ENCODE data around the gene PITPNM3. TPM values are rescaled to one million over a fixed set of nuclear protein-coding genes. Genes with fewer than 3 reads are reported as not detected.
A peak's percentile ranks its signal among the peaks of the same experiment; 100 is the strongest.

Gene PITPNM3
- total and polyA plus RNA-seq, 10 donors: 5.4 to 215 (median 125) TPM

DNA sequence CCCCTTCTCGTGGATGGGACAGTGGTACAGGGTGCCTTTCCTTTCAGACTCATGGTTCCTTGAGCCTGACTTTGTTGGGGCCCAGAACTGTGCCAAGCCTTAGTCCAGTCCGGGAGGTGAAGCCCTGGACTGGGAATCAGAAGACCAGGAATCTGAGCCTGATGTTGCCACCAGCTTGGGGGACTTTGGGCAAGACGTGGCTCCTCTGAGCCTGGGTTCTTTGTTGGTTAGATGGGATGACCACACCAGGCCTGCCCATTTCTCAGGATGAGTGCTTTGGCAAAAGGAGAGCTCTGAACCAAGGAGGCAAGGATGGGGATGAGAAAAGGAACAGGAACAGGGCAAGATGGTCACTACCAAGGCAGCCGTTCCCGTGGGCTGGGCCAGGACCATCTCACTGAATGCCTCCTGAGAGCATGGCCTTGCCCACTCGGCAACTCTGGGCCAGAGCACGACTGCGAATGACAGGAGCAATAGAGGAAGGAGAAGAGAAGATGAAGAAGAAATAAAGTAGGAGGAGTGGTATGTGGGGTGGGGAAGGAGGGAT, 32.5 kb downstream of the PITPNM3 start:
- intact Hi-C loops (cut with DNase I; ENCODE audit: low total_unique reads): no loop called here
- 72 to 91% (median 84%) methylated on average over 7 to 8 of the region's 8 CpGs for WGBS, 5 donors
- Histone ChIP-seq H3K27ac (peak overlapping the region in 3 of 8 donors; percentile 2 to 25 (median 13)), H3K9me3 (no peaks in the 10 kb centered on the region), H3K36me3 (peaks cover 0 to 69% (median 5%) of the 10 kb centered on the region in 6 donors), H3K27me3 (replicated peaks in 1 of 7) (no peaks in the 10 kb centered on the region), H3K4me3 (no peak overlapping the region), H3K4me1 (peaks cover 0 to 11% (median 0%) of the 10 kb centered on the region in 6 donors)
- DNase-seq: no peak
- TF ChIP-seq, protein P1, sequence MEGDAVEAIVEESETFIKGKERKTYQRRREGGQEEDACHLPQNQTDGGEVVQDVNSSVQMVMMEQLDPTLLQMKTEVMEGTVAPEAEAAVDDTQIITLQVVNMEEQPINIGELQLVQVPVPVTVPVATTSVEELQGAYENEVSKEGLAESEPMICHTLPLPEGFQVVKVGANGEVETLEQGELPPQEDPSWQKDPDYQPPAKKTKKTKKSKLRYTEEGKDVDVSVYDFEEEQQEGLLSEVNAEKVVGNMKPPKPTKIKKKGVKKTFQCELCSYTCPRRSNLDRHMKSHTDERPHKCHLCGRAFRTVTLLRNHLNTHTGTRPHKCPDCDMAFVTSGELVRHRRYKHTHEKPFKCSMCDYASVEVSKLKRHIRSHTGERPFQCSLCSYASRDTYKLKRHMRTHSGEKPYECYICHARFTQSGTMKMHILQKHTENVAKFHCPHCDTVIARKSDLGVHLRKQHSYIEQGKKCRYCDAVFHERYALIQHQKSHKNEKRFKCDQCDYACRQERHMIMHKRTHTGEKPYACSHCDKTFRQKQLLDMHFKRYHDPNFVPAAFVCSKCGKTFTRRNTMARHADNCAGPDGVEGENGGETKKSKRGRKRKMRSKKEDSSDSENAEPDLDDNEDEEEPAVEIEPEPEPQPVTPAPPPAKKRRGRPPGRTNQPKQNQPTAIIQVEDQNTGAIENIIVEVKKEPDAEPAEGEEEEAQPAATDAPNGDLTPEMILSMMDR (IDR thresholded peaks at IDR 0.05 in 8 of 11, conservative IDR thresholded peaks at IDR 0.05 in 3 of 11): no peak
- TF ChIP-seq POLR2A (IDR thresholded peaks at IDR 0.05) (no peak), POLR2AphosphoS5 (IDR thresholded peaks at IDR 0.05) (no peak)

DNA sequence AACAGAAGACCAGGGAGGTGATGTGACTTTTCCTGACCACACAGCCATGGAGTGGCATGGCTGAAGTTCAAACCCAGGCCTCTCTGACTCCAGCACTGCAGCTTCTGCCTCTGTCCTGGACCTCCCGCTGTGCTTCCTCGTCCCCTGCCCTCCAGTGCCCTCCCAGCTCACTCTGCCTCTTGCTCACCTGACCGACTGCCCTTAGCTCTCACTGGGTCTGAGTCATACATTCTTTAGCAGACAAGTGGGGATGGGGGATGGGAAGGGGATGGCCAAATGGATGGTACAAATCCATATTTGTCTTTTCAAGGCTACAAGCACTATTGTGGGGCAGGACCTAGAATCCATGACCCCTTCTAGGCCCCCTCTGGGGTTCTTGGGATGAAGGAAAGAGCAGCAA, 33.0 kb downstream of the PITPNM3 start:
- peaks cover 0 to 7% (median 0%) of the 10 kb centered on the region in 6 donors for H3K4me1 ChIP-seq
- H3K27me3 ChIP-seq (replicated peaks in 1 of 7): no peaks in the 10 kb centered on the region
- peak overlapping the region in 2 of 8 donors; percentile 2 to 25 for H3K27ac ChIP-seq
- H3K9me3 ChIP-seq: no peaks in the 10 kb centered on the region
- no peak for TF ChIP-seq POLR2AphosphoS5 (IDR thresholded peaks at IDR 0.05)
- TF ChIP-seq POLR2A (IDR thresholded peaks at IDR 0.05): no peak
- TF ChIP-seq, protein P1 (IDR thresholded peaks at IDR 0.05 in 8 of 11, conservative IDR thresholded peaks at IDR 0.05 in 3 of 11): no peak
- intact Hi-C loops (cut with DNase I; ENCODE audit: low total_unique reads): no loop called here
- DNase-seq: no peak
- no peak overlapping the region for H3K4me3 ChIP-seq
- H3K36me3 ChIP-seq: peaks cover 0 to 64% (median 5%) of the 10 kb centered on the region in 6 donors
- WGBS, 5 donors: 65 to 85% (median 78%) methylated on average over 3 of the region's 3 CpGs

DNA sequence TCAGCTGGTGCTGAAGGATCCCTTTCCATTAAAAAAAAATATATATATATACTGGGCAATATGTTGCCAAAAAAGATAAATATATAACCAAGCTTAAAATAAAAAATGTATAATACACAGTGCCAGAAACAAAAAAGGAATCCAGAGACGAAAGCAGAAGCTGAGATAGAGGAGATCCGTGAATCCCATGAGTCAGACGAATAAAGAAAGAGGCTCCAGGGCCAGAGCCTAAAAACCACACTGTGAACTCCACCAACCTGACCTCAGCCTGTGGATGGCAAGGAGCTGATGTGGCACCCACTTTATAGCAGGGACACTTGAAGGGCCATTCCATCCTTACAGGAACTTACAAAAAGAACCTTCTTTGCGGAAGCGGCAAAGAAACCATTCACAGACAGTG, 34.8 kb downstream of the PITPNM3 start:
- Histone ChIP-seq H3K4me3 (no peak overlapping the region), H3K4me1 (peaks cover 0 to 13% (median 3%) of the 10 kb centered on the region in 6 donors), H3K27ac (no peak overlapping the region), H3K27me3 (replicated peaks in 1 of 7) (no peaks in the 10 kb centered on the region), H3K9me3 (no peaks in the 10 kb centered on the region), H3K36me3 (peaks cover 0 to 54% (median 5%) of the 10 kb centered on the region in 6 donors)
- 85 to 96% (median 88%) methylated on average over 5 of the region's 5 CpGs for WGBS, 5 donors
- TF ChIP-seq POLR2AphosphoS5 (IDR thresholded peaks at IDR 0.05) (no peak), POLR2A (IDR thresholded peaks at IDR 0.05) (no peak)
- TF ChIP-seq, protein P1 (IDR thresholded peaks at IDR 0.05 in 8 of 11, conservative IDR thresholded peaks at IDR 0.05 in 3 of 11): no peak
- intact Hi-C loops (cut with DNase I; ENCODE audit: low total_unique reads): no loop called here
- no peak for DNase-seq

DNA sequence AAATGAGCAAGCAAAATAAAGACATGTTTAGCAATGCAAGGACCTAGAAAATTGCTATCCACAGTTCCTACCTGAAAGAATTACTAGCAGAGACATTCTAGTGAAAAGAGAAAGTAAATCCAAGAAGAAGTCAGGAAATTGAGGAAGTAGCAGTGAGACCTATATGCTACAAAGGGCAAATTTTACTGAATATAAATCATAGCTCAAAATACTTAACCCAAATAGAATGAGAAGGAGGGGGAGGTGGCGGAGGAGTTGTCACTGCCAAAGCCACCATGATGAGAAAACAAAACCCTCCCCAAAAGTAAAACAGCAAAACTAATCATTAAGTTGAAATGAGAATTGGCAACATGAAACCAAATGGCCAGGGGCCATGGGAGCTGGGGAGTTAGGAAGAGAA, 39.3 kb downstream of the PITPNM3 start:
- no peak for DNase-seq
- Histone ChIP-seq H3K4me1 (peaks cover 0 to 25% (median 4%) of the 10 kb centered on the region in 6 donors), H3K27ac (peak overlapping the region in 7 of 8 donors; percentile 16 to 77 (median 40)), H3K27me3 (replicated peaks in 1 of 7) (no peaks in the 10 kb centered on the region), H3K9me3 (no peaks in the 10 kb centered on the region), H3K36me3 (peaks cover 0 to 31% (median 0%) of the 10 kb centered on the region in 6 donors), H3K4me3 (no peak overlapping the region)
- TF ChIP-seq POLR2AphosphoS5 (IDR thresholded peaks at IDR 0.05) (no peak), POLR2A (IDR thresholded peaks at IDR 0.05) (no peak)
- TF ChIP-seq, protein P1 (IDR thresholded peaks at IDR 0.05 in 8 of 11, conservative IDR thresholded peaks at IDR 0.05 in 3 of 11): no peak
- intact Hi-C loops (cut with DNase I; ENCODE audit: low total_unique reads): no loop called here
- 21 to 52% (median 46%) methylated on average over 1 of the region's 1 CpG for WGBS, 5 donors

Measured in spleen (tissue), 11 donors.